HCT116 (cell line): ENCODE results near the gene KANSL3. TPM values are rescaled to one million over a fixed set of nuclear protein-coding genes. Genes with fewer than 3 reads are reported as not detected.

Source experiments
- ATAC-seq: fragments of 200-7000 bp; cut with Tn5 transposase; 2 replicates; pipeline ENCODE4 v1.9.1; 2020; ENCODE audit warnings: mild to moderate bottlenecking, moderate library complexity
- BruUV-seq: library from RNA; stranded (reverse); fragments of 400-500 nt; replicated peaks from 2 replicates; lab custom pipeline; 2021; lab: Mats Ljungman, UMichigan
- CTCF ChIA-PET: fragments of 300-600 bp; sonication (Branson Sonifier 250); formaldehyde crosslinking; loops from one replicate; lab custom pipeline; 2021; ENCODE audit warnings: antibody characterized with exemption; lab: Charles Lee
- POLR2A ChIA-PET: fragments of 300-600, 350-600 bp; sonication (Branson Sonifier 250); formaldehyde crosslinking; loops from one replicate; lab custom pipeline; 2021; ENCODE audit warnings: antibody characterized with exemption; lab: Charles Lee
- RAD21 ChIA-PET, 2 experiments: fragments of 300-600 bp; sonication (Branson Sonifier 250); formaldehyde crosslinking; loops; one replicate each; lab custom pipeline; 2023; ENCODE audit warnings: low total read pairs in 2 of 2; ENCODE audit not compliant: uncharacterized antibody in 2 of 2, unreplicated experiment in 2 of 2, low non-redundant PET in 1 of 2; lab: Charles Lee
- DNase-seq: peaks from one replicate; pipeline ENCODE4 v3.0.0-alpha.2; 2010; ENCODE audit warnings: low read depth, low spot score
- H2AFZ ChIP-seq: fragments of 200-600 bp; shearing (Covaris generic), sonication (generic); 2 replicates; pipeline ENCODE4 v1.6.1; 2017; ENCODE audit warnings: low read depth, mixed run types, mixed read lengths, antibody characterized with exemption, low read length; ENCODE audit not compliant: poor library complexity, severe bottlenecking
- H3K27ac ChIP-seq: 2 replicates; pipeline ENCODE4 v1.5.1; 2012; ENCODE audit warnings: low read depth, low read length
- H3K27me3 ChIP-seq: fragments of 200-600 bp; sonication (generic); 2 replicates; pipeline ENCODE4 v1.6.1; 2016; ENCODE audit warnings: mixed run types, low read length, mixed read lengths; ENCODE audit not compliant: insufficient read depth
- H3K36me3 ChIP-seq, 2 experiments: fragments of 200-500 bp in 1 of 2; fragments of 200-600 bp in 1 of 2; sonication (Bioruptor generic) in 1 of 2; sonication (generic) in 1 of 2; 2 replicates each; pipeline versions ENCODE4 v1.5.1 to v1.6.1; 2014 to 2016; ENCODE audit warnings: low read length in 2 of 2, inconsistent platforms in 1 of 2, mixed read lengths in 1 of 2, mixed run types in 1 of 2; ENCODE audit not compliant: insufficient read depth in 2 of 2, control insufficient read depth in 1 of 2
- H3K4me1 ChIP-seq, 2 experiments: fragments of 200-600 bp in 1 of 2; sonication (generic) in 1 of 2; 2 replicates each; pipeline versions ENCODE4 v1.5.1 to v1.6.1; 2012 to 2017; ENCODE audit warnings: low read length in 2 of 2, inconsistent platforms in 1 of 2, mild to moderate bottlenecking in 1 of 2, mixed read lengths in 1 of 2, mixed run types in 1 of 2, moderate library complexity in 1 of 2; ENCODE audit not compliant: insufficient read depth in 2 of 2, control insufficient read depth in 1 of 2
- H3K4me2 ChIP-seq: fragments of 200-600 bp; sonication (generic); 2 replicates; pipeline ENCODE4 v1.6.1; 2017; ENCODE audit warnings: mixed run types, low read length, mixed read lengths
- H3K4me3 ChIP-seq, 2 experiments: fragments of 200-600 bp in 1 of 2; sonication (generic) in 1 of 2; replicated peaks in 1 of 2; 2 replicates each; pipeline ENCODE4 v1.5.1; 2011 to 2016; ENCODE audit warnings: low read length in 2 of 2, control low read depth in 1 of 2, low read depth in 1 of 2, mild to moderate bottlenecking in 1 of 2, mixed read lengths in 1 of 2, mixed run types in 1 of 2
- H3K79me2 ChIP-seq: fragments of 200-600 bp; sonication (generic); 2 replicates; pipeline ENCODE4 v1.6.1; 2017; ENCODE audit warnings: mild to moderate bottlenecking, mixed run types, low read length, moderate library complexity, mixed read lengths; ENCODE audit not compliant: insufficient read depth
- H3K9ac ChIP-seq: fragments of 200-600 bp; sonication (generic); 2 replicates; pipeline ENCODE4 v1.6.1; 2016; ENCODE audit warnings: low read length, mixed read lengths
- H3K9me2 ChIP-seq: fragments of 200-600 bp; sonication (generic), shearing (Covaris generic); 2 replicates; pipeline ENCODE4 v1.6.1; 2017; ENCODE audit warnings: mixed run types, mild to moderate bottlenecking, moderate library complexity; ENCODE audit not compliant: insufficient read depth
- H3K9me3 ChIP-seq, 2 experiments: fragments of 200-500 bp in 1 of 2; fragments of 200-600 bp in 1 of 2; sonication (Bioruptor generic) in 1 of 2; sonication (generic) in 1 of 2; 2 replicates each; pipeline ENCODE4 v1.6.1; 2014 to 2017; ENCODE audit warnings: low read length in 2 of 2, mixed read lengths in 2 of 2, inconsistent platforms in 1 of 2, low read depth in 1 of 2, mild to moderate bottlenecking in 1 of 2, mixed run types in 1 of 2, moderate library complexity in 1 of 2; ENCODE audit not compliant: control insufficient read depth in 1 of 2, insufficient read depth in 1 of 2
- H4K20me1 ChIP-seq: fragments of 200-600 bp; sonication (generic), shearing (Covaris generic); 2 replicates; pipeline ENCODE4 v1.6.1; 2017; ENCODE audit warnings: mixed run types, mild to moderate bottlenecking, moderate library complexity; ENCODE audit not compliant: insufficient read depth
- ELF1 ChIP-seq: IDR thresholded peaks from 2 replicates; pipeline ENCODE4 v1.6.1; 2012; ENCODE audit warnings: low read depth, borderline replicate concordance
- EZH2phosphoT487 ChIP-seq: fragments of 200-600 bp; IDR thresholded peaks from 2 replicates; pipeline ENCODE4 v1.6.1; 2018; ENCODE audit warnings: antibody characterized with exemption, borderline replicate concordance
- FOSL1 ChIP-seq: IDR thresholded peaks from 2 replicates; pipeline ENCODE4 v1.6.1; 2012; ENCODE audit warnings: low read depth
- JUND ChIP-seq: IDR thresholded peaks from 2 replicates; pipeline ENCODE4 v1.6.1; 2012
- POLR2AphosphoS5 ChIP-seq: IDR thresholded peaks from 2 replicates; pipeline ENCODE4 v1.6.1; 2011; ENCODE audit warnings: mild to moderate bottlenecking, low read depth, low read length, moderate library complexity
- SIN3A ChIP-seq: IDR thresholded peaks from 2 replicates; pipeline ENCODE4 v1.6.1; 2012; ENCODE audit warnings: low read depth
- TCF7L2 ChIP-seq: IDR thresholded peaks from 2 replicates; pipeline ENCODE4 v1.7.0; 2011; ENCODE audit warnings: borderline replicate concordance, inconsistent platforms; ENCODE audit not compliant: insufficient read depth, insufficient read length; ENCODE audit errors: extremely low read depth
- YY1 ChIP-seq: IDR thresholded peaks from 2 replicates; pipeline ENCODE4 v1.6.1; 2011; ENCODE audit warnings: low read length, low read depth, moderate library complexity, mild to moderate bottlenecking; ENCODE audit not compliant: insufficient replicate concordance; ENCODE audit errors: extremely low read depth
- ZFX ChIP-seq: fragments of 450-650 bp; IDR thresholded peaks from 2 replicates; pipeline ENCODE4 v1.6.1; 2017
- ZNF274 ChIP-seq: fragments of 200-500 bp; sonication (Bioruptor generic); IDR thresholded peaks from 2 replicates; pipeline ENCODE4 v1.6.1; 2014; ENCODE audit warnings: mild to moderate bottlenecking, low read depth, low read length, inconsistent platforms
- intact Hi-C: fragments of 100-400 bp; cut with micrococcal nuclease; formaldehyde crosslinking; loops from 2 replicates; pipeline ENCODE4 v1.10.0; 2022
- total RNA-seq: library from RNA; stranded (reverse); gene quantifications from one replicate; pipeline ENCODE4 v1.2.1, GENCODE V29; 2021; ENCODE audit not compliant: unreplicated experiment
- TF ChIP-seq, protein P1 (sequence below), 3 experiments: fragments of 200-600 bp in 1 of 3; sonication (generic) in 1 of 3; IDR thresholded peaks in 2 of 3; conservative IDR thresholded peaks in 1 of 3; 2 replicates each; pipeline ENCODE4 v1.5.1; 2012 to 2017; ENCODE audit warnings: low read depth in 2 of 3, low read length in 2 of 3, antibody characterized with exemption in 1 of 3, borderline replicate concordance in 1 of 3, control low read depth in 1 of 3, mild to moderate bottlenecking in 1 of 3, mixed read lengths in 1 of 3, mixed run types in 1 of 3, moderate library complexity in 1 of 3; ENCODE audit not compliant: insufficient read depth in 1 of 3
- TF ChIP-seq, protein P2 (sequence below): IDR thresholded peaks from 2 replicates; pipeline ENCODE4 v1.6.1; 2012

The KANSL3 gene
- total RNA-seq, 1 experiment from 2014 or later, result 35.8 TPM

DNA sequence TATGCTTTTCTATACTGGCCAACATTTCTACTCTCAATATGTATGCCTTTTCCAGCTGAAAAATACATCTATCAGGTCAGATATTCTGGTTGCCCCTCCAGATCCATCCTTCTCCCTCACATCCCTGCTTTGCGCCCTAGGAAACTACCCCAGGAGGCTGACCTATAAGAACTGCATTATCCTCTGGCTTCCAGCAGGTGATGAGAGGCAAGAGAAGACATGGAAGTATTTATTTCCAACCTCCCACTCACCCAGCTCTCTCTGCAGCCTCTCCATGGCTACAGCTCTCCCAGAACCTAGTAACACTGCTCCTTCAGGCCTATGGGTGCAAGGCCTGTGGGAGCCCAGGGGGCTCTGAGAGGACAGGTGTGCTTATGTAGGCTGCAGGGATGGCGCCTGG is 58.7 kb downstream of the KANSL3 start:
- Histone ChIP-seq H3K79me2 (no peaks in the 10 kb centered on the region), H3K36me3 (no peaks in the 10 kb centered on the region), H3K27me3 (no peaks in the 10 kb centered on the region), H2AFZ (no peak overlapping the region), H3K9ac (no peak overlapping the region), H3K4me1 (no peaks in the 10 kb centered on the region), H3K4me3 (no peak overlapping the region), H4K20me1 (no peaks in the 10 kb centered on the region), H3K27ac (no peak overlapping the region), H3K9me2 (no peaks in the 10 kb centered on the region), H3K9me3 (no peaks in the 10 kb centered on the region), H3K4me2 (no peak overlapping the region)
- CTCF ChIA-PET, result interaction anchor here (0.6 kb wide), 1 partner anchor 29 kb away, joined by 3 read pairs; no protein-coding TSS in a partner anchor
- RAD21 ChIA-PET, result interaction anchor here in 1 of 2 experiments (0.9 kb wide), 1 partner anchor 29 kb away, joined by 3 read pairs; no protein-coding TSS in a partner anchor
- no TSS peak for BruUV-seq
- TF ChIP-seq ELF1, result no peak
- TF ChIP-seq, protein P1, sequence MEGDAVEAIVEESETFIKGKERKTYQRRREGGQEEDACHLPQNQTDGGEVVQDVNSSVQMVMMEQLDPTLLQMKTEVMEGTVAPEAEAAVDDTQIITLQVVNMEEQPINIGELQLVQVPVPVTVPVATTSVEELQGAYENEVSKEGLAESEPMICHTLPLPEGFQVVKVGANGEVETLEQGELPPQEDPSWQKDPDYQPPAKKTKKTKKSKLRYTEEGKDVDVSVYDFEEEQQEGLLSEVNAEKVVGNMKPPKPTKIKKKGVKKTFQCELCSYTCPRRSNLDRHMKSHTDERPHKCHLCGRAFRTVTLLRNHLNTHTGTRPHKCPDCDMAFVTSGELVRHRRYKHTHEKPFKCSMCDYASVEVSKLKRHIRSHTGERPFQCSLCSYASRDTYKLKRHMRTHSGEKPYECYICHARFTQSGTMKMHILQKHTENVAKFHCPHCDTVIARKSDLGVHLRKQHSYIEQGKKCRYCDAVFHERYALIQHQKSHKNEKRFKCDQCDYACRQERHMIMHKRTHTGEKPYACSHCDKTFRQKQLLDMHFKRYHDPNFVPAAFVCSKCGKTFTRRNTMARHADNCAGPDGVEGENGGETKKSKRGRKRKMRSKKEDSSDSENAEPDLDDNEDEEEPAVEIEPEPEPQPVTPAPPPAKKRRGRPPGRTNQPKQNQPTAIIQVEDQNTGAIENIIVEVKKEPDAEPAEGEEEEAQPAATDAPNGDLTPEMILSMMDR (IDR thresholded peaks at IDR 0.05 in 2 of 3, conservative IDR thresholded peaks at IDR 0.05 in 1 of 3; ENCODE audit: borderline replicate concordance in 1 of 3, insufficient read depth in 1 of 3, low read depth in 2 of 3, low read length in 2 of 3), result peak in 1 of 3 experiments; percentile 10; a peak in 2 of 6 replicates
- ATAC-seq, result peak; percentile 51; the same call in 1 of the 2 replicates
- intact Hi-C loops, result no loop called here
- POLR2A ChIA-PET, result no interaction called here
- DNase-seq, result no peak

DNA sequence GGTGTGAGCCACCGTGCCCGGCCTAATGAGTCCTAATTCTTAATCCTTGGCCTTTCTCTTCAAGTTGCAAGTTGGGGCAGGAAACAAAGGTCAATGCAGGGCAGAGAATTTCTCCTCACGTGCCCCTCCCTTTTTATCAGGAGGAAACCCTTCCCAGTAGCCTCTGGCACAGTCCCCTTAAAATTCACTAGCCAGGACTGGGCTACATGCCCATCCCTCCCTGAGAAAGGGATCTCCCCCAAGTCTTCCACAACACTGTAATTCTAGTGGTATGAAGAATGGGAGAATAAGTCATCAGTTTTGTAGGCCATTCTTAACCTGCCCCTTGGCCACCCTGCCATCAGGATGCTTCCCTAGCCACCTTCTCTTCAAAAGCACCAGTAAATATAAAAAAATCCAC is 59.4 kb downstream of the KANSL3 start:
- no peak overlapping the region for H3K4me2 ChIP-seq
- no peaks in the 10 kb centered on the region for H3K9me2 ChIP-seq
- ChIA-PET CTCF (no interaction called here), POLR2A (no interaction called here), RAD21 (no interaction called here)
- no peaks in the 10 kb centered on the region for H3K36me3 ChIP-seq
- BruUV-seq, result no TSS peak
- no peak overlapping the region for H2AFZ ChIP-seq
- no peak overlapping the region for H3K27ac ChIP-seq
- DNase-seq (no peak), ATAC-seq (no peak)
- no peaks in the 10 kb centered on the region for H3K27me3 ChIP-seq
- H3K79me2 ChIP-seq, result no peaks in the 10 kb centered on the region
- H3K9me3 ChIP-seq, result no peaks in the 10 kb centered on the region
- no peaks in the 10 kb centered on the region for H3K4me1 ChIP-seq
- intact Hi-C loops, result no loop called here
- no peaks in the 10 kb centered on the region for H4K20me1 ChIP-seq
- H3K4me3 ChIP-seq, result no peak overlapping the region
- H3K9ac ChIP-seq, result no peak overlapping the region
- no peak for TF ChIP-seq JUND
- TF ChIP-seq EZH2phosphoT487, result no peak
- no peak for TF ChIP-seq TCF7L2
- TF ChIP-seq SIN3A, result no peak
- no peak for TF ChIP-seq ZNF274
- no peak for TF ChIP-seq POLR2AphosphoS5
- TF ChIP-seq FOSL1, result no peak
- TF ChIP-seq ZFX, result no peak
- no peak for TF ChIP-seq YY1
- TF ChIP-seq, protein P1 (IDR thresholded peaks at IDR 0.05 in 2 of 3, conservative IDR thresholded peaks at IDR 0.05 in 1 of 3; ENCODE audit: borderline replicate concordance in 1 of 3, insufficient read depth in 1 of 3, low read depth in 2 of 3, low read length in 2 of 3), result no peak
- TF ChIP-seq, protein P2, sequence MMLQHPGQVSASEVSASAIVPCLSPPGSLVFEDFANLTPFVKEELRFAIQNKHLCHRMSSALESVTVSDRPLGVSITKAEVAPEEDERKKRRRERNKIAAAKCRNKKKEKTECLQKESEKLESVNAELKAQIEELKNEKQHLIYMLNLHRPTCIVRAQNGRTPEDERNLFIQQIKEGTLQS, result no peak
